DMS153 treated with DMSO at 0.1 percent for 48 hours (cell line): ENCODE data around the gene TOX3.

Source experiments
- DNase-seq: peaks from one replicate; lab custom pipeline; 2025; ENCODE audit not compliant: unreplicated experiment; lab: John Stamatoyannopoulos, UW

TOX3 gene

GRCh38 chr16:52567193-52567592 lies 20.2 kb upstream of the TOX3 start:
- DNase-seq = no peak

- no peak for DNase-seq
Measured at GRCh38 chr16:52563767-52564611, 17.0 kb upstream of the TOX3 start.

GRCh38 chr16:52562770-52563169 lies 15.8 kb upstream of the TOX3 start:
- DNase-seq = no peak

GRCh38 chr16:52561910-52562741 lies 15.2 kb upstream of the TOX3 start:
- peak; percentile 82 for DNase-seq

- DNase-seq = no peak
Measured at GRCh38 chr16:52558448-52558847, 11.5 kb upstream of the TOX3 start.

GRCh38 chr16:52557236-52557635 lies 10.3 kb upstream of the TOX3 start:
- DNase-seq = no peak

- no peak for DNase-seq
Measured at GRCh38 chr16:52556083-52556482, 9.1 kb upstream of the TOX3 start.

- no peak for DNase-seq
Measured at GRCh38 chr16:52555572-52555971, 8.6 kb upstream of the TOX3 start.

GRCh38 chr16:52554334-52554733 lies 7.4 kb upstream of the TOX3 start:
- no peak for DNase-seq

GRCh38 chr16:52553322-52553721 lies 6.4 kb upstream of the TOX3 start:
- no peak for DNase-seq

- peak; percentile 62 for DNase-seq
Measured at GRCh38 chr16:52552643-52553042, 5.7 kb upstream of the TOX3 start.

- DNase-seq = peak; percentile 17
Measured at GRCh38 chr16:52549011-52549692, 2.2 kb upstream of the TOX3 start.

GRCh38 chr16:52548261-52549010 lies 1.5 kb upstream of the TOX3 start:
- no peak for DNase-seq

- DNase-seq = no peak
Measured at GRCh38 chr16:52547834-52548215, 882 bp upstream of the TOX3 start.

- no peak for DNase-seq
Measured at GRCh38 chr16:52546291-52547003, 496 bp downstream of the TOX3 start.

GRCh38 chr16:52545898-52546266 lies 1.1 kb downstream of the TOX3 start:
- no peak for DNase-seq

- no peak for DNase-seq
Measured at GRCh38 chr16:52545222-52545897, 1.6 kb downstream of the TOX3 start.

- DNase-seq = no peak
Measured at GRCh38 chr16:52544703-52545102, 2.2 kb downstream of the TOX3 start.

GRCh38 chr16:52543654-52544053 lies 3.3 kb downstream of the TOX3 start:
- DNase-seq = no peak

- DNase-seq = no peak
Measured at GRCh38 chr16:52540910-52541309, 6.0 kb downstream of the TOX3 start.
